K562 (cell line): ENCODE results near the gene FOXA3. TPM values are rescaled to one million over a fixed set of nuclear protein-coding genes. Genes with fewer than 3 reads are reported as not detected.

Experiments used
- ATF1 ChIP-seq, 2 experiments: fragments of 450-650 bp in 1 of 2; IDR thresholded peaks; 2 replicates each; pipeline ENCODE4 v1.6.1; 2016; ENCODE audit warnings: missing compliant biosample characterization in 1 of 2, missing genetic modification characterization in 1 of 2
- BRF1 ChIP-seq: IDR thresholded peaks from 3 replicates; pipeline ENCODE4 v1.6.1; 2011; ENCODE audit warnings: borderline replicate concordance, mild to moderate bottlenecking; ENCODE audit not compliant: insufficient read length; ENCODE audit errors: extremely low read depth
- CREB3 ChIP-seq: fragments of 450-650 bp; conservative IDR thresholded peaks from 2 replicates; pipeline ENCODE4 v1.6.1; 2016; ENCODE audit warnings: missing genetic modification characterization, low read depth, mild to moderate bottlenecking, missing compliant biosample characterization, moderate library complexity
- CREB3L1 ChIP-seq: fragments of 450-650 bp; IDR thresholded peaks from 2 replicates; pipeline ENCODE4 v1.6.1; 2014; ENCODE audit warnings: low read depth, mild to moderate bottlenecking, moderate library complexity, borderline replicate concordance
- ELK3 ChIP-seq: fragments of 450-650 bp; formaldehyde crosslinking; IDR thresholded peaks from 2 replicates; pipeline ENCODE4 v1.4.0; 2020; ENCODE audit warnings: mild to moderate bottlenecking
- HEY1 ChIP-seq: fragments of 250-450 bp; sonication (Bioruptor Pico); IDR thresholded peaks from 2 replicates; pipeline ENCODE4 v1.5.0; 2020; ENCODE audit warnings: mild to moderate bottlenecking, moderate library complexity, borderline replicate concordance
- MAZ ChIP-seq, 2 experiments: fragments of 450-650 bp in 1 of 2; sonication (generic) in 1 of 2; formaldehyde crosslinking; IDR thresholded peaks in 1 of 2; conservative IDR thresholded peaks in 1 of 2; 2 replicates each; pipeline versions ENCODE4 v1.4.0 to v1.5.0; 2020; ENCODE audit warnings: mild to moderate bottlenecking in 1 of 2, missing genetic modification reagents in 1 of 2
- MCM7 ChIP-seq, 2 experiments: fragments of 450-650 bp; IDR thresholded peaks; 2 replicates each; pipeline ENCODE4 v1.6.1; 2016 to 2018
- MYNN ChIP-seq, 2 experiments: sonication (generic); formaldehyde crosslinking in 1 of 2; IDR thresholded peaks; 2 replicates each; pipeline versions ENCODE4 v1.5.0 to v1.6.1; 2016 to 2020; ENCODE audit warnings: antibody characterized with exemption in 1 of 2, missing genetic modification reagents in 1 of 2
- NFYB ChIP-seq: IDR thresholded peaks from 2 replicates; pipeline ENCODE4 v1.6.1; 2011; ENCODE audit warnings: mild to moderate bottlenecking, moderate library complexity; ENCODE audit not compliant: insufficient read length; ENCODE audit errors: extremely low read depth
- RAD51 ChIP-seq: fragments of 450-650 bp; IDR thresholded peaks from 2 replicates; pipeline ENCODE4 v1.7.1; 2016; ENCODE audit warnings: low read depth, mild to moderate bottlenecking, borderline replicate concordance
- RBM22 ChIP-seq: fragments of 200-400 bp; formaldehyde crosslinking; IDR thresholded peaks from 2 replicates; pipeline ENCODE4 v1.6.1; 2018; ENCODE audit warnings: low read length, low read depth; ENCODE audit not compliant: poor library complexity, severe bottlenecking
- SP1 ChIP-seq: sonication (generic); formaldehyde crosslinking; IDR thresholded peaks from 2 replicates; pipeline ENCODE4 v1.8.1; 2022; ENCODE audit warnings: mild to moderate bottlenecking, missing genetic modification reagents
- STAG1 ChIP-seq: sonication (generic); formaldehyde crosslinking; IDR thresholded peaks from 2 replicates; pipeline ENCODE4 v1.5.0; 2020; ENCODE audit warnings: missing genetic modification reagents, borderline replicate concordance
- STAT5B ChIP-seq: fragments of 250-450 bp; sonication (Bioruptor Pico); IDR thresholded peaks from 2 replicates; pipeline ENCODE4 v1.8.0; 2021; ENCODE audit warnings: mild to moderate bottlenecking, inconsistent platforms
- TAF1 ChIP-seq: IDR thresholded peaks from 2 replicates; pipeline ENCODE4 v1.6.1; 2011; ENCODE audit warnings: mild to moderate bottlenecking, low read length, moderate library complexity; ENCODE audit not compliant: insufficient read depth, control insufficient read depth, severe bottlenecking; ENCODE audit errors: extremely low read depth
- ZNF280A ChIP-seq: fragments of 450-650 bp; IDR thresholded peaks from 2 replicates; pipeline ENCODE4 v1.6.1; 2018; ENCODE audit warnings: mild to moderate bottlenecking, low read depth; ENCODE audit not compliant: partially characterized antibody
- ZNF316 ChIP-seq: fragments of 450-650 bp; IDR thresholded peaks from 2 replicates; pipeline ENCODE4 v1.6.1; 2016
- ZNF395 ChIP-seq: fragments of 200-800 bp; sonication (Bioruptor generic); IDR thresholded peaks from 2 replicates; pipeline ENCODE4 v1.6.1; 2017; ENCODE audit warnings: missing genetic modification characterization, missing compliant biosample characterization
- polyA plus RNA-seq, 8 experiments: library from polyadenylated mRNA; depleted of rRNA in 4 of 8; stranded (reverse) in 5 of 8; unstranded in 3 of 8; fragments of >200 nt; fragmentation: Nextera tagmentation in 2 of 8; fragmentation: Illumina TruSeq in 1 of 8; extraction: Ambion mirVana in 2 of 8; extraction: Trizol in 1 of 8; gene quantifications; 2 replicates each; pipeline versions ENCODE4 v1.2.1 to v1.2.3, GENCODE V29; 2011 to 2014; ENCODE audit warnings: inconsistent platforms in 1 of 8, missing spikeins in 1 of 8
- total RNA-seq, 7 experiments: library from RNA; depleted of rRNA in 6 of 7; stranded (reverse); fragments of >200 nt in 6 of 7; fragmentation: Illumina TruSeq in 2 of 7; extraction: Trizol in 2 of 7; gene quantifications; 2 replicates each; pipeline versions ENCODE4 v1.2.1 to v1.2.3, GENCODE V29; 2011 to 2021; ENCODE audit warnings: low replicate concordance in 1 of 7

FOXA3 gene
- total and polyA plus RNA-seq, 9 of the 15 experiments (the other 6 are each of a cell fraction or from before 2014, with no cell fraction given) = 1.3 to 15.5 (median 4.7) TPM

- TF ChIP-seq ELK3 (CRISPR knock-in tag) (no peak), MYNN (IDR thresholded peaks at IDR 0.05) (no peak), MYNN (CRISPR knock-in tag; IDR thresholded peaks at IDR 0.05) (no peak), NFYB (peak; percentile 14), ZNF316 (no peak), STAT5B (CRISPR knock-in tag) (no peak), STAG1 (CRISPR knock-in tag) (no peak), ZNF395 (CRISPR knock-in tag) (no peak), MAZ (CRISPR knock-in tag; conservative IDR thresholded peaks at IDR 0.05 in 1 of 2, IDR thresholded peaks at IDR 0.05 in 1 of 2) (peak; percentile 65 to 92), ATF1 (CRISPR knock-in tag; IDR thresholded peaks at IDR 0.05) (no peak), ATF1 (tag; IDR thresholded peaks at IDR 0.05) (peak; percentile 96), HEY1 (CRISPR knock-in tag) (no peak), SP1 (peak; percentile 18; the same call in 1 of the 2 replicates), RAD51 (0 out of 2 replicates have a peak, but pooled peaks have one; percentile 22), RBM22 (no peak), TAF1 (peak; percentile 62), CREB3L1 (peak; percentile 87), ZNF280A (no peak), BRF1 (no peak), MCM7 (IDR thresholded peaks at IDR 0.05) (no peak), CREB3 (tag) (0 out of 2 replicates have a peak, but pooled peaks have one; percentile 37)
These were observed 22.5 kb downstream of the FOXA3 start (continued) for GRCh38 chr19:45886427-45887199.
